Activated CD4-positive, alpha-beta T cell treated with anti-CD3 and anti-CD28 coated beads for 24 hours (primary cell): Measurements from ENCODE around the gene FNIP2.
"Not testable (repeated sequence)": the region's sequence is repeated elsewhere in the genome, so short reads cannot be mapped to it uniquely, and the experiment has no call there.

ENCODE experiments used
- DNase-seq, 2 donors: peaks; one replicate each; pipeline ENCODE4 v3.0.0-alpha.2; 2020; ENCODE audit warnings: low read depth in 2 of 2

The FNIP2 gene

GRCh38 chr4:158814636-158815330 is 46.0 kb downstream of the FNIP2 start:
- no peak for DNase-seq

DNA sequence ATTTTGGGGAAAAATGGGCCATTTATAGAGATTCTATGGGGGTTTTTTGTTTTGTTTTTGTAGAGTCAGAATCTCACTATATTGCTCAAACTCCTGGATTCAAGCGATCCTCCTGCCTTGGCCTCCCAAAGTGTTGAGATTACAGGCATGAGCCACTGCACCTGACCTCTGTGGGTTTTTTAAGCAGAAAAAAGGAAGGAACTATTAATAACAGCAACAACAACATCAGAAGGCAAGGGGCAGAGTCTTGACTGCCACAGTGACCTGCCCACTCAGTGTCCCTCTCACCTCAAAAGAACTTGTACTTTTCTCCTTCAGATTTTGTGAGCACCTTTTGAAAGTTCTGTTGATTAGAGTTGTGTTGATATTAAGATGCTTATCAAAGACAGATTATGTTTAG is 48.1 kb downstream of the FNIP2 start:
- no peak for DNase-seq

DNA sequence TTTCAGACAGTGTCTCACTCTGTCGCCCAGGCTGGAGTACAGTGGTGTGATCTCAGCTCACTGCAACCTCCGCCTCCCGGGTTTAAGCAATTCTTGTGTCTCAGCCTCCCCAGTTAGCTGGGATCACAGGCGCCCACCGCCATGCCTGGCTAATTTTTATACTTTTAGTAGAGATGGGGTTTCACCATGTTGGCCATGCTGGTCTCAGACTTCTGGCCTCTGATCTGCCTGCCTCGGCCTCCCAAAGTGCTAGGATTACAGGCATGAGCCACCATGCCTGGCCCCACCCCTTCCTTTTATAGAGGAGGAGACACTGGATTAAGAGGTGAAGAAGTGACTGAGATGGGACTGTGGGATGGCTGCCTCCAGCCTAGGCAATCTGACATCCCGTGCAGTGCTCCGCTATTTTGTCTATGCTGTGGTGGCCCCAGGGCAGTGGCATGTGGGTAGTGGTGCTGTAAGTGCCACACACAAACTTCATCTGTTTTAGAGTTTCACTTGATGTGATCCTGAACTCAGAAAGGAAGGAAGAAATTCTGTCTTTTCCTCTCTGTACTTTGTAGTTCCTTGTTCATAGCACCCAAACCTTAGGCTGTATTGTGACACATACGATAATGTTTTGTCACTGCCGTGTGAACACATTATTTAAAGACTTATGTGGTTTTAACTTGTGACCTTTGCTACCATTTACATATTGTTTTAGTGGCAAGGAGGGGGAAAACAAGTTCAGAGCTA is 48.9 kb downstream of the FNIP2 start:
- DNase-seq, result no peak

- no peak for DNase-seq
Observed at GRCh38 chr4:158818560-158819140, 49.8 kb downstream of the FNIP2 start.

DNA sequence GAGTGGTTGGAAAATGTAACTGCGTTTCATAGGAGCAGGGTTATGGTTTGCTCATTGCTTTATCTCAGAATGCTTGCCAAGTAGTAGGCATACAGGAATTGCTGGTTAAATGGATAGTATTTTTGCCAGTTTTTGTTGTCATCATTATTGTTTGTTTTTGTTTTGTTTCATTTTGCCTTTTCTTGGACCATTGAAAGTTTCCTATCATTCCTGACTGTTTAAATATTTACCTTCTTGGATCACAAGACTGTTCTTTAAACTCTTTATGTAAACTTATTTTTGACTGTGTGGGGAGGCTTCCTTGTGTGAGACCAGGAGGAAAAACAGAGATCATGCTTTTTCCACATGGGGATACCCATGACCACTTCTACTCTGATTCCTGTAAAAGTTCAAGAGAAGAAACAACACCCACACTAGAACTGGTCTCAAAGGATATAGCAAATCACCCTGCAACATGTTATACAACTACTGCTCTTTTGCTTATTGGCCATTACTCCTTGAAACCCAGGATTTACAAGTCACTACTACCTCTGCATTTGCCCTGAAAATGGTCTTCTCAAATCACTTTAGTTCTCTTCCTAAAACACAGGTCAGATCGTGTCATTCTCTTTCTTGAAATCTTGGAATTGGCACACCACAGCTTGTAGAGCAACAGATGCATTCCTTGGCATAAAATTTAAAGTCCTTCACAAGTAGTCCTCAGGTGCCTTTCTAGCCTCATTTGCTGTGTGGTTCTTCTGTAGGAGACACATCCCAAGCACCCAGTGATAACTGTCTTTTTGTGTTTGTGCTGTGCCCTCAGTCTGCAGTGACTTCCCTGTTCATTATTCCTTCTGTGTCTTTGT is 51.3 kb downstream of the FNIP2 start:
- no peak for DNase-seq

DNA sequence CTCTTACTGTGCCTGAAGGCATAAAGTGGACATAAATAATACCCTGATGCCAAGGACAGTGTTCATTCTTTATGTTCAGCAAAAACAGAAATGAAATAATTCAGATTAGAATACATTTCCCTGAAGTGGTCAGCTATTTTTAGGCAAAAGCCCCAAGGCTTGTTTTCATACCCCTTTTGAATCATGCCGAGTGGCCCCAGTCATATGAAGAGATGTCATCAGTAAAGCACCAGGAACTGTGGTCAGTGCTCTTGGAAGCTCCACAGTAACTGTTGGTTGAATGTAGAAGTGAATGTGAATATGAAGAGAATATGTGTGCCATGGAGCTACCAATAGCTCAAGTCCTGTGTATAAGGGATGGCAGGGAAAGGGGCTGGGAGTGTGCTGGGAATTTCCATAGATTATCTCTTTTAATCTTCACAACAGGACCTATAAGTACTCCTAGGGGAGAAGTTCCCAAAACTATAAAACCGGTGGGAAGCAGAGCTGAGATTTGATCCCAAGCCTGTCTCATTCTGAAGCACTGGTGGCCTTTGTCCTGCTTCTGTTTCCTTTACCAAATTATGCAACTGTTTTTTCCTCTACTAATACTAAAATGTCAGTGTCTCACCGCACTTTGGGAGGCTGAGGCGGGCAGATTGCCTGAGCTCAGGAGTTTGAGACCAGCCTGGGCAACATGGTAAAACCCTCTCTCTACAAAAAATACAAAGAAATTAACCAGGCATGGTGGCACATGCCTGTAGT is 52.6 kb downstream of the FNIP2 start:
- no peak for DNase-seq

DNA sequence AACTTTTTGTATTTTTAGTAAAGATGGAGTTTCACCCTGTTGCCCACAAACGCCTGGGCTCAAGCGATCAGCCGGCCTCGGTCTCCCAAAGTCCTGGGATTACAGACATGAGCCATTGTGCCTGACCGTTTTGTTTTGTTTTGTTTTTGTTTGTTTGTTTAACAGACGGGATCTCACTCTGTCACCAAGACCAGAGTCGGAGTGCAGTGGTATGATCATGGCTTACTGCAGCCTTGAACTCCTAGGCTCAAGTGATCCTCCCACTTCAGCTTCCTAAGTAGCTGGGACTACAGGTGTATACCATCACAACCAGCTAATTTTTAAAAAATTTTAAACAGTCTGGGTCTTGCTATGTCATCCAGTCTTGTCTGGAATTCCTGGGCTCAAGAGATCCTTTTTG is 53.5 kb downstream of the FNIP2 start:
- no peak for DNase-seq

- no peak for DNase-seq
Observed at GRCh38 chr4:158823461-158823873, 54.6 kb downstream of the FNIP2 start.

- no peak for DNase-seq
Observed at GRCh38 chr4:158824425-158825274, 55.8 kb downstream of the FNIP2 start.

DNA sequence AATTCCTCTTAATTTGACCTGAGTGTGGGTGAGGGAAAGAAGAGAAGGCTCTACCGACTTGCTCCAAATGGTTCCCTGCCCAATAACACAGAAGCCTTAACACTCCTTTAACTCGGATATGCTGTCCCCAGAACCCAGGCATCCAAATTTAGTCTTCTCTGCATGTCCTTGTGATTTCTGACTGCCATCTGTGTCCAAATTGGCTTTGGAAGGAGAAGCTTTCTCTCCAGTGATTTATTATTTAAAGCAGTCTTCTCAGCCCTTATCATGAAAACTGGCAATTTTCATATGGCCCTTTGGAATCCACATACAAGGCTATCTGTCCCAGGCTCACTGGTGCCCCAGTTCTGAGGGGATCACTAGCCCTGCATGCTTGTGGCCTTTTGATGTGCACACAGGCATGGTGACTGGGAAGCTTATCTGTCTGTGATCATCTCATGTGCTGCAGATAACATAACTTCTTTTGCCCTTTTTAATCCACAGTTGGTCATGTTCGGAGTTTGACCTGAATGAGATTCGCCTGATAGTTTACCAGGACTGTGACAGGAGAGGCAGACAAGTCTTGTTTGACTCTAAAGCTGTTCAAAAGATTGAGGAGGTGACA is 56.7 kb downstream of the FNIP2 start:
- no peak for DNase-seq

DNA sequence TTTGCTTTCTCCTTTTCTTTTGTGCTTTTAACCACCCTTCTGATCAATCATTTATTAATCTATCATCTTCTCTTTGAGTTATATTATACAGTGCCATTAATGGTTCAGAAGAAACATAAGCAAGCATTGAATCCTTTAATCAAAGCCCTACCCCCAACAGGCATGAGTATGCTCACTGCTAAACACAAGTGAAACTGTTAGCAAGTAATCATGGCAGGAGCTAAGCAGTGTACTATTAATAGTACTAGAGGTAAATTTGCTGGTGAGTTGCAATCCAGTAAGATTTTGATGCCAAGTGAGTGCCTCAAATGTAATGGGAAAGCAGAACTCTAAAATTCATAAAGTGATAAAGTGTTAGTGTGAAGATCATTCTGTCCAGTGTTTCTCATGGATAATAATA is 57.2 kb downstream of the FNIP2 start:
- no peak for DNase-seq

GRCh38 chr4:158826882-158827281 is 58.1 kb downstream of the FNIP2 start:
- no peak for DNase-seq

GRCh38 chr4:158827543-158827981 is 58.7 kb downstream of the FNIP2 start:
- no peak for DNase-seq

DNA sequence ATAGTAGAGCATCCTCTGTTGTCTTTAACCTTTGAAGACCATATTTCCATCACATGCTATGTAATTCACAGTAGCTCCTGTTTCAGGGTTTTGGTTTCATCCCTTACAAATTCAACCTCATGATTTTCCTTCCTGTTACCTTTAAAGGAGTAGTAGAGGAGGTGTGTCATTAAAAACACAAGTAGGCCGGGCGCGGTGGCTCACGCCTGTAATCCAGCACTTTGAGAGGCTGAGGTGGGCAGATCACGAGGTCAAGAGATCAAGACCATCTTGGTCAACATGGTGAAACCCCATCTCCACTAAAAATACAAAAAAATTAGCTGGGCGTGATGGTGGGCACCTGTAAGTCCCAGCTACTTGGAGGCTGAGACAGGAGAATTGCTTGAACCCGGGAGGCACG is 59.3 kb downstream of the FNIP2 start:
- DNase-seq, result not testable (repeated sequence)

- no peak for DNase-seq
Observed at GRCh38 chr4:158829254-158829653, 60.4 kb downstream of the FNIP2 start.

DNA sequence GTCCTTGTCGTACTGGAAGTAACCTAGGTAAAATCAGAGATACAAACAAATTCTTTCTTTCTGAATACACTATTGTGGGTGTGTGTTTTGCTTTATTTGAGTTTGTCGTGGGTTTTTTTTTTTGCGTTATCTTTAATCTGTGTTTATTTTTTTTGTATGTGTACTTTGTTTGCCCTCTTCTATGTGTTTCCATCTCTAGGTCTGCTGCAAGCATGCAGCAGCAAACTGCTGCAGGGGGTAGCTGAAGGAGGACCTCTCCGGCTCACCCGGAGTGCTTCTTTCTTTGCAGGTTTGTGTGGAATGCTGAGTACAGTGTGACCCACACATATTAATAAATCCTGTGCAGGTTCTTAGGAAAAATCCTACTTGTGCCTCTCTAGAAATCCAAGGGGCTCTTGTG is 64.8 kb downstream of the FNIP2 start:
- no peak for DNase-seq

DNA sequence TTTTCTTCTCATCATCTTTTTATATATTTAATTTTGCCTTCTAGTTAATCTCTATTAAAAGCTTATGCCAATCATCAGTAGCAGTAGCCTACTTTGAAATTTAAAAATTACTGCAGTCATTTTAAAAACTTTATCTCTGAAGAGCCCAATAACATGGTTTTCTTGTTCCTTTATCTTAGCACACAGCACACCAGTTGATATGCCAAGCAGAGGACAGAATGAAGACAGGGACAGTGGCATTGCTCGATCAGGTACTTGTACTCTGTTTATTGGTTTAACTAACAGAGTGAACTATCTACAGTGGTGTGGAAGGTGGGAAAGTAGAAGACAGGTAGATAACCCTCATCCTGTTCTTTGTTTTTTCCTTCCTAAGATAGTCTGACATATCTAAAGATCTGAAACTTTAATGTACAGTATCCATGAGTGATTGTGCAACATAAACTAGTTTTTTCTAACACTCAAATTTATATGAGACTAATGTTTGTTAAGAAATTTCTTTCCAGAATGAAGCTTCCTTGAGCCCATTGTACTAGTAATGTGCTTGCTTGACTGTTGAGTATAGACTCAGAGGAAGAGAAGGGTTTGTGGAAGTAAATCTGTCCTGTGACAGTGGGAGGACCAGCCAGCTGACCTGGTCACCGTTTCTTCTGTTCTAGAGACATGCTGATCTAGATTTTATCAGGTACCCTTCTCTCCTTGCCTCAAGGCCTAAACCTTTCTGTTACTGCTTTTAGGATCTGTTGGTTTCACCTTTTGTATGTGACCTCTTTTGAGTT is 66.6 kb downstream of the FNIP2 start:
- DNase-seq, result no peak

- no peak for DNase-seq
Observed at GRCh38 chr4:158836002-158836369, 67.2 kb downstream of the FNIP2 start.

DNA sequence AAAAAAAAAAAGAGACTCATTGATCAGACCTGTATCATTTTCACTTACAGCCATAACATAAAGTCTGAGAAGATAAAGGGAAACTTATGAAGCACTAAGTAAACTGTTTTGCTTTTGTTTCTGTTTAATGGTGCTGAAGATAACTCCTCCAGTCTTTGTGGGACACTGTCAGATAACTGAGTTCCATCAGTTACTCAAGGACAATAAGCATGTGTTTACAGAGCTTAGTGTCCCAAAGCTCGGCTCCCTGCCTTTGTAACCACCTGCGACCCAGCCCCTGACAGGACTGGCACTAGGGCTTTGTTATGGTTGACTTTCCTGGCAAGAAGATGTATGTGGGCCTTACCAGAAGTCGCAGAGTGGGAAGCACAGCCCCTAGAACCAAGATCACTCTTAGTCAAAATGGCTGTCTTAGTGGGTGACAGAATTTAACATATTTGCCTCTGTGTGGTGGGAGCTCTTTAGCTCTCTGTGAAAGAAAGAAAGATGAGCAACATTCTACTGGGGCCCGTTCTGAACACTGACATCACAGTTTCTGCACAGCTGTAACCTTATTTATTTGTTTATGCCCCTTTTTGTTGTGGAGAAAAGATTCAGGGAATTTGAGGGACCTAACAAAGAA is 68.1 kb downstream of the FNIP2 start:
- DNase-seq, result no peak
